ENCODE results near the gene GRM8.

The GRM8 gene

GRCh38 chr7:127239814-127240213, 12.9 kb downstream of the GRM8 start:
- no peak for DNase-seq

GRCh38 chr7:127233630-127234029, 19.1 kb downstream of the GRM8 start:
- no peak for DNase-seq
- in situ Hi-C loops (cut with MboI; ENCODE audit: low pct_unique_long_range_greater_than_20kb, low sequenced_read_pairs) = no loop called here

More at GRCh38 chr7:127239814-127240213, 12.9 kb downstream of the GRM8 start:
- in situ Hi-C loops (cut with MboI; ENCODE audit: low pct_unique_long_range_greater_than_20kb, low sequenced_read_pairs) = no loop called here

DNA sequence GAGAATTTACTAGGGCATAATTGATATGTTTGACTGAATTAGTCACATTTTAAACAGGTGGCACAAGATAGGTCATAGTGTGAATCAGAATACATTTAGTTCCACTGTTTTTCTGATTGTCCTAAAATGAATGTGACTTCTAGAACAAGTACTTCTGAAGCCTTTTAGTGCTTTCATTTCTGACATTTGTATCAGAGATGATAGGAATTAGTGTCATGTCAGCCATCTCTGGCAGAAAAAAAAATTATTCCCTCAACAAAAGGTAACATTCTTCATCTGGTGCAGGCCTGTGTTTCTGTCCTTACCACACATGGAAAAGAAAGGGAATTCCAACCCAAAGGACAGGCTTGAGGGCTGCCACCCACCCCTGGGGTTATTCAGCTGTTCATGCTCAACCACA, 21.3 kb downstream of the GRM8 start:
- in situ Hi-C loops (cut with MboI; ENCODE audit: low pct_unique_long_range_greater_than_20kb, low sequenced_read_pairs) = no loop called here
- DNase-seq = no peak

- DNase-seq = no peak
- in situ Hi-C loops (cut with MboI; ENCODE audit: low pct_unique_long_range_greater_than_20kb, low sequenced_read_pairs) = no loop called here
Observed at GRCh38 chr7:127230192-127230925, 22.4 kb downstream of the GRM8 start.

DNA sequence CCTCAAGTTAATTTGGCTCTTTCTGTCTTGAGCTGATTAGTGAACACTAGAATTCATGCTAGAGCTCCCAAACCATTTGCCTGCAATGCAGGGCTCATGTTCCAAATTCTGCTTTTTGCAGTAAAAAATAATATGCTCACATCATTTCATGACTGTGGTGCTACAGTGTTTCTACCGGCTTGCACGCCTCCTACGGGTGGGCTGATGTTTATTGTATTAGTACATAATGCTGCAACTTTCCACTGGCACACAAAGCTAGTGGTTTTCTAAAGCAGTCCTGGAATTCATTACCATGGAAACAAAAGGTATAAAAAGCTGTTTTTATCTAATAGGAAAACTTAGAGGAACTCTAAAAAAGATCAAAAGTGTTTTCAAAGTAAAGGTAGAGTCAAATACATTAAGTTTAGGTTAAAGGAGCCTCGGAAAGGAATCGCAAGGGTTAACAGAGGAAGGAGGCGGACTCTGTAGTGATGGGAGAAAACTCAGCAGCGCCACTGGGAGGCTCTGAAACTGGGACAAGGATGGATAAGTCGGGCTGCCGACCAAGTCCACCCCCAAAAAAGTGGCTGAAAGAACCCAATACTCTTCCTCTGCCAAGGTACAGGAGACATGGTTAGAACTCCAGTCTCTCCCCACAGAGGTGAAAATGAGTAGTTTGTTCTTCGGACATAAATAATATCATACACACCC, 25.9 kb downstream of the GRM8 start:
- in situ Hi-C loops (cut with MboI; ENCODE audit: low pct_unique_long_range_greater_than_20kb, low sequenced_read_pairs) = no loop called here

DNA sequence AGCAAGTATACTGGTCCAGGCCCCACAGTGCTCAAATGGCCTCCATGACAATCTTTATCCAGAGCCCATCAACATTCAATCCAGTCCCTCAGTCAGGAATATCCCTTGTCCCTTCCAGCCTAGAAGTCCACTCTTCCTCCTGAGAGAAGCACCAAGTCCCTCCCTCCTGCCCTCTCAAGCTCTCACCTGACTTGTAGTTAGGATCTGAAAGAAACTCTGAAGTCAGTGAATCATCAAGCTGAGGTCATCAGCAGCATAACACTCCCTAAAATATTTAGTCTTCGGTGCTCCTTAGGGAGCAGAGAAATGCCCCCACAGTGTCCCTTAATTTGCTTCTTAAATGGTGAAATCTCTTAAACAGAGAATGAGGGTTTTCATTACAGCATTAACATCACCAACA, 31.0 kb downstream of the GRM8 start:
- in situ Hi-C loops (cut with MboI; ENCODE audit: low pct_unique_long_range_greater_than_20kb, low sequenced_read_pairs) = no loop called here
- DNase-seq = no peak

More for the DNA sequence above, 25.9 kb downstream of the GRM8 start:
- DNase-seq = no peak

DNA sequence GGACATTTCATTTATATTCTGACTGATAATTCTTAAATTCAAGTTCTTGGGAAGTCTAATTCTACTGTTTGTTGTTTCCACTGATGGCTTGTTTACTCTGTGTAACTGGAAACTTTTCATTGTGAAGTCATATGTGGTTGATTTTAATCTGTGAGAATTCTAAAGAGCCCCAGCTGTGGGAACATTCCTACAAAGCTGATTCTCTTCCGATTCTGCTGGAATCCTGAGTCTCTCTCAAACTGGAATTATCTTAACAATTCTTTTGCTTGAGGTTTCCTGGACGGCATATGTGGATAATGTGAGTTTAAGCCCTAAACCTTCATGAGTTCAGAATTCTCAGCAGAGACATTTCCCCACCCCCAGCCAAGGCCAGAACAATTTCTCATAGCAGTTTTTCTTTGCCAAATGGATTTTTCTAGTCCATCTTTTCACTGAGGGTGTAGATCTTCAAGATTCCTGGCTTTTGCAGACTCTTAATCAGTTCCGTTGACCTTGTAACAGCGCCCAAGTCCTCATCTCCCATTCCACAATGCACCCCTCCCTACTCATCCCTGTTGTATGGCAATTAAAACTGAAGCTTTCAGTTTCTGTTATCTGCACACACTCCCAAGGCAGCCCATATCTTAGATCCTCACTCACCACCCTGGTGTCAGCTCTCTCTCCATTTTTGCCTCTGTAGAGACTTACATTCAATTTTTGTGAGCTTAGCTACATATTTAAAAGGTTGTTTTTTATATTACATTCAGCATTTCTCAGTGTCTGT, 37.6 kb downstream of the GRM8 start:
- DNase-seq = no peak
- in situ Hi-C loops (cut with MboI; ENCODE audit: low pct_unique_long_range_greater_than_20kb, low sequenced_read_pairs) = no loop called here

DNA sequence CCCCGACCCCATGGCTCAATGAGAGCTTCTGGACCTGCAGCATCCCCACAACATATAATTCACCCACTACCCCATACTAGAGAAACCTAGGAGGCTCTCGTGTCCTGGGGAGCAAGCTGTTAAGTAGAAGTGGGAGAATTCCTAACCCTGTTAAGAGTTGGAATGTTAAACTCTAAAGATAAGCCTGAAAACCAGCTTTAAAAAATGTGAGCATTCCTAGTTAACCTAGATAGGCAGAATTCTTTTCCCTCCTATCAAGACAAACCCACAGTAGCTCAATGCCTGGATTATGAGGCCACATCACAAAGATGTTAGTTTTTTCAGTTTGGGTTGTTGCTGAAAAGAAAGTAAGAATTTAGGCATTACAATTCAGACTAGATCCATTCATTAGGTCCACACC, 42.9 kb downstream of the GRM8 start:
- in situ Hi-C loops (cut with MboI; ENCODE audit: low pct_unique_long_range_greater_than_20kb, low sequenced_read_pairs) = no loop called here

DNA sequence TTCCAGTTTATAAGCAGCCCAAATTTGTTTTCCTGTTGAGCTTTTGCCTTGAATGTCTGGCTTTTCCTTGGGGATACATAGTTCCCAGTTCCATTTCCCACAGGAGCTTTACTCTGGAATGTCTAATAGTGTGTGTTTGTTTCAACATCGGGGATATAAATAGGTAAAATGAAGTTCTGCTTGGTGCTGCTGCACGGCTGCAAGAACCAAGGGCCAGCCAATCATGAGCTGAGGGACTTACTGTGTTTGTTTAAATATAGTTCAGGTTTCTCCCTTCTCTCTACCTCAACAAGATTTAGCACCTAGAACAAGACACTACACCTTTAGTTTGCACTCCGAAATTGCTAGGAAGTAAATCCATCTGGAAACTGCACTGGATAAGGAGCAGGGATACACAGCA, 43.9 kb downstream of the GRM8 start:
- no peak for DNase-seq
- in situ Hi-C loops (cut with MboI; ENCODE audit: low pct_unique_long_range_greater_than_20kb, low sequenced_read_pairs) = no loop called here

More for the DNA sequence above, 42.9 kb downstream of the GRM8 start:
- no peak for DNase-seq

GRCh38 chr7:127208351-127208750, 44.4 kb downstream of the GRM8 start:
- in situ Hi-C loops (cut with MboI; ENCODE audit: low pct_unique_long_range_greater_than_20kb, low sequenced_read_pairs) = no loop called here
- no peak for DNase-seq

DNA sequence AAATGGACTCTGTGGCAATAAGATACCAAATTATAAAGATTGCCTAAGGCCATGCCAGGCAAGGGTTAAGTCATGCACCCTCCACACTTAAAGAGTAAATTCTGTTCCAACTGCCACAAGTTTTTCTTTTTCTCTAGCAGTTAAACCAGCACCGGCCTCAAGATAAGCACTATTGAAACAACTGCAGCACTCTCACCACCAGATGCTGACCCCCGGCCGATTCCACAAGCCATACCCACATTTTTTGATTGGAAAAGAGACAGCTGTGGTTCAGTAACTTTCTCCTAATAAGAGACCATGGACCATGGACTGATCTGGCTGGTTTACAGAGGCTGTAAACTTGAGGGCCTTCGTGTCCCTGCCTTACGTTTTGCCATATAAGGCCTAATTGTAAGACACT, 44.9 kb downstream of the GRM8 start:
- no peak for DNase-seq

DNA sequence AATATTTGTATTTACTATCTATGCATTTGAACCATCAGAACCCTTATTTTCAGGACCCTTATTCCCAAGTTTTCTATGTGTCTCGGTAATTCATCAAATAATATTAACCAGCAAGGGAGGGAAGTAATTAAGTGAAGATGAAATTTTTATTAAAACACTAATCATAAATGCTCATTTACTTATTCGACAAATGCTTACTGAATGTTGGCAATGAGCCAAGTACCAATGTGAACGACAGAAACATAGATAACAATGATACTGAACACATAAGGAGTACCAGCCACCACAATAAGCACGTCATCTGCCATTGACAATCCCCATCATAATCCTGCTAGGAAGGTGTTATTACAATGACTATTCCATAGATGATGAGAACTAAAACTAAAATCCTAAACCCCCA, 45.5 kb downstream of the GRM8 start:
- in situ Hi-C loops (cut with MboI; ENCODE audit: low pct_unique_long_range_greater_than_20kb, low sequenced_read_pairs) = no loop called here
- no peak for DNase-seq

More for the DNA sequence above, 44.9 kb downstream of the GRM8 start:
- in situ Hi-C loops (cut with MboI; ENCODE audit: low pct_unique_long_range_greater_than_20kb, low sequenced_read_pairs) = no loop called here

- in situ Hi-C loops (cut with MboI; ENCODE audit: low pct_unique_long_range_greater_than_20kb, low sequenced_read_pairs) = no loop called here
- no peak for DNase-seq
Observed at GRCh38 chr7:127194571-127194970, 58.2 kb downstream of the GRM8 start.

GRCh38 chr7:127189886-127190285, 62.9 kb downstream of the GRM8 start:
- in situ Hi-C loops (cut with MboI; ENCODE audit: low pct_unique_long_range_greater_than_20kb, low sequenced_read_pairs) = no loop called here
- no peak for DNase-seq

DNA sequence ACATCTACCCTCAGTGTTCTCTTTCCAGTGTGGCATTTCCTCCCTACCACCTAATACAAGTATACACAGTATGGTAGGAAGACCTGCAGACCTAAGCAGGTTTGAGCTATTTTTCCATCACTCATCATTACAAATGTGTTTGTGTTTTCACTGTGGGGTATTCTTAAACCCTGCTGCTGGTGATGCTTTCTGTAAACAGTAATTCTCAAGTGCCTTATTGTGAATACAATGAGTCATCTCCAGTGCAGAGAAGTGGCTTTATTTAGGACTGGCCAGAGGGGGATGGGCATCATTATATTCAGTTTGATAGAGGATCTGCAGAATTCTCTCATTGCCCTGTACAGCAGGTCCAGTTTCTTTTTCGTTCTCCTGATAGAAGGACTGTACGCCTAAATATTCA, 63.7 kb downstream of the GRM8 start:
- DNase-seq = no peak
- in situ Hi-C loops (cut with MboI; ENCODE audit: low pct_unique_long_range_greater_than_20kb, low sequenced_read_pairs) = no loop called here

GRCh38 chr7:127187740-127188139, 65.0 kb downstream of the GRM8 start:
- no peak for DNase-seq
- in situ Hi-C loops (cut with MboI; ENCODE audit: low pct_unique_long_range_greater_than_20kb, low sequenced_read_pairs) = no loop called here

DNA sequence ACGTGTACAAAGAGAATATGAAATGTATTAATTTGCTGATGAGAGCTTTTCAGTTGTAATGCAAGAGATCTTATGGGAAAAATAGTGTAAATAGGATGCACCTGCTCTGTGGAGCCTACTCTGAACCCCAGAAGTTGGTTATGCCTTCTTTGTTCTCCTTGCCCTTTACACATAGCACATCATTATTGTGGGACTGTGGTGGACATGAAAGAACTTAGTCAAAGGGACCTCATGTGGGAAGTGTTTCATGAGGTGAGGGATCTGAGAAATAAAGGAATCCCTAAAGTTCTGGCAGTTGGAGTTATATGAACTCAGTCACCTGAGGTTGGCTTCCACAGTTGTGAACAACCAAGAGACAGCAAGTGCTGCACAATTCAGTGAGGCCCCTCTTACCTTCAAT, 66.1 kb downstream of the GRM8 start:
- in situ Hi-C loops (cut with MboI; ENCODE audit: low pct_unique_long_range_greater_than_20kb, low sequenced_read_pairs) = no loop called here
- DNase-seq = no peak

DNA sequence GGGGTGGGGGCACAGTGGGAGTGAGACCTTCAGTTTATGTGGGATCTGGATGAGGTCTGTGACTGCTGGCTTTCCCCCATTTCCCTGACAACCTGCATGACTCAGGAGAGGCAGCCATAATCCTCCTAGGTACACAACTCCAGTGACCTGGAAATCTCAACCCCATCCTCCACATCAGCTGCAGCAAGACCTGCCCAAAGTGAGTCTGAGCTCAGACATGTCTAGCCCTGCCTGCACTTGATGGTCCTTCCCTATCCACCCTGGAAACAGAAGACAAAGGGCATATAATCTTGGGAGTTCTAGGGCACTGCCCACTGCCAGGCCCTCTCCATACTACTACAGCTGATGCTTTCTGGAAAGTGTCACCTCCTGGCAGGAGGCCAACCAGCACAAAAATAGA, 75.6 kb downstream of the GRM8 start:
- no peak for DNase-seq
- in situ Hi-C loops (cut with MboI; ENCODE audit: low pct_unique_long_range_greater_than_20kb, low sequenced_read_pairs) = no loop called here

- DNase-seq = no peak
- in situ Hi-C loops (cut with MboI; ENCODE audit: low pct_unique_long_range_greater_than_20kb, low sequenced_read_pairs) = no loop called here
Observed at GRCh38 chr7:127162366-127162765, 90.4 kb downstream of the GRM8 start.

DNA sequence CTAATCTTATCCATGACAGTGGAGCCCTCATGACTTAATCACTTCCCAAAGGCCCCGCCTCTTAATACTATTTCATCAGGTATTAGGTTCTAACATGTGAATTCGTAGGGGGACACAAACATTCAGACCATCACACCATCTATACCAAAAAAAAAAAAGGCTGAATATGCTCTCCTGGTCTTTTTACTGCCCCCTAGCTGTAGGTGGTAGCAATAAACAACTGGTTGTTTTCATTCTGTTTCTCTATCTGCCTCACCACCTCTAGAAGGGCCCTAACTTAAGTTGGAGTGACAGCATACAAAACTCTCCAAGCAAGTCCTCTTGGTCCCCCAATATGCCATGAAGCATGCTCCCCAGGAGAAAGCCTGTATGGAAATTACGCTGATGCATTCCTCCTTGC, 94.1 kb downstream of the GRM8 start:
- DNase-seq = peak; percentile 29
- in situ Hi-C loops (cut with MboI; ENCODE audit: low pct_unique_long_range_greater_than_20kb, low sequenced_read_pairs) = no loop called here

Measured in KBM-7 (cell line).